Measurements from ENCODE around the gene POLDIP3.
"Not testable (repeated sequence)": the region's sequence is repeated elsewhere in the genome, so short reads cannot be mapped to it uniquely, and the experiment has no call there.

The POLDIP3 gene

DNA sequence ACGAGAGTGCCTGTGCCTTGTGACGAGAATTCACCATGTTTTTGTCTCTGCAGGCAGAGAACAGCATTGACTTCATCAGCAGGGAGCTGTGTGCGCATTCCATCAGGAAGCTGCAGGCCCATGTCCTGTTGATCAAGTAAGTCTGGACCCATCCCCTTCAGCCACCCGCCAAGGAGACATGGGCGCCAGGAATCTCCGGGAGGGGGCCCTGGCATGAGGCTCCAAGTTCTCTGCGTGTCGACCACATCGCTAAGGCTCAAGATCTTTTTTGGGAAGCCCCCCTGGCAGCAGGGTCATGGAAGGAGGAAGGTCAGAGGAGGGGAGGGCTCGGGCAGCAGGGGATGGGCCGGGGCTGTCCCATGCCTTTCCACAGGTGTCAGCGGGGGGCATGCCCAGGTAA is 43.6 kb downstream of the POLDIP3 start:
- not testable (repeated sequence) for H3K27ac ChIP-seq (ENCODE audit: low read depth, low read length); H3K79me2 ChIP-seq (ENCODE audit: control insufficient read depth, insufficient read depth, low read length, unreplicated experiment)

GRCh38 chr22:42570580-42570979 is 44.1 kb downstream of the POLDIP3 start:
- H2AFZ ChIP-seq (ENCODE audit: low read length, unreplicated experiment); H3K27ac ChIP-seq (ENCODE audit: low read depth, low read length); H3K4me1 ChIP-seq (ENCODE audit: control insufficient read depth, insufficient read depth, low read length, unreplicated experiment); H3K79me2 ChIP-seq (ENCODE audit: control insufficient read depth, insufficient read depth, low read length, unreplicated experiment); H3K27me3 ChIP-seq (ENCODE audit: insufficient read depth, low read length); H3K4me3 ChIP-seq (ENCODE audit: low read depth, low read length); H3K36me3 ChIP-seq (ENCODE audit: insufficient read depth, low read length): not testable (repeated sequence)

More for the DNA sequence above, 43.6 kb downstream of the POLDIP3 start:
- H3K36me3 ChIP-seq (ENCODE audit: insufficient read depth, low read length); H3K27me3 ChIP-seq (ENCODE audit: insufficient read depth, low read length); H2AFZ ChIP-seq (ENCODE audit: low read length, unreplicated experiment); H3K4me1 ChIP-seq (ENCODE audit: control insufficient read depth, insufficient read depth, low read length, unreplicated experiment); H3K4me3 ChIP-seq (ENCODE audit: low read depth, low read length): not testable (repeated sequence)

DNA sequence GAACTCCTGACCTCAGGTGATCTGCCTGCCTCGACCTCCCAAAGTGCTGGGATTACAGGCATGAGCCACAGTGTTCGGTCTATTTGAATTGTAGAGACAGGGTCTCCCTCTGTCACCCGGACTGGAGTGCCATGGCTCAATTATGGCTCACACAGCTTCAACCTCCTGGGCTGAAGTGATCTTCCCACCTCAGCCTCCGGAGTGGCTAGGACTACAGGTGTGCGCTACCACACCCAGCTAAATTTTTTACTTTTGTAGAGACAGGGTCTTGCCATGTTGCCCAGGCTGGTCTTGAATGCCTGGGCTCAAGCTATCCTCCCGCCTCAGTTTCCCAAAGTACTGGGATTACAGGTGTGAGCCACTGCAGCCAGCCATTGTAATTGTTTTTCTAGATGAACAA is 46.7 kb downstream of the POLDIP3 start:
- not testable (repeated sequence) for H3K4me3 ChIP-seq (ENCODE audit: low read depth, low read length); H3K79me2 ChIP-seq (ENCODE audit: control insufficient read depth, insufficient read depth, low read length, unreplicated experiment); H3K27ac ChIP-seq (ENCODE audit: low read depth, low read length); H3K27me3 ChIP-seq (ENCODE audit: insufficient read depth, low read length); H2AFZ ChIP-seq (ENCODE audit: low read length, unreplicated experiment); H3K36me3 ChIP-seq (ENCODE audit: insufficient read depth, low read length); H3K4me1 ChIP-seq (ENCODE audit: control insufficient read depth, insufficient read depth, low read length, unreplicated experiment)

DNA sequence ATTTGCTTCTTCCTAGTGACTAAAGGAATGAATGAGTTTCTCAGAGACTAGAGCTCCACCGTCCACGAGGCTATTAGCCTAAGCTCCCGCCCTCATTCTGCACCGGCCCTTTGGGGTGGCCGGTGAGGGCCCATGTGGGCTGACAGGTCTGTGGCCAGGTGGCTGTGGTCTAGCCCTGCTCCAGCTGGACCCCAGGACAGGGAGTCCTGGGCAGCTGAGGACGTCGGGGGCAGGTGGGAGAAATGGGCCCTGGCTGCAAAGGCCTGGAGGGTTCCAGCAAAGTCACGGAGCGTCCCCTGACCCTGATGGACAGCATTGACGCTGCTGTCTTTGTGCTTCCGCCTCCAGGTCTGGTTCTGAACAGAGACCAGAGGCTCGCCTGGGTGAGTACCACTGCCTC is 48.7 kb downstream of the POLDIP3 start:
- H3K4me3 ChIP-seq (ENCODE audit: low read depth, low read length) = no peak overlapping the region
- no peak overlapping the region for H2AFZ ChIP-seq (ENCODE audit: low read length, unreplicated experiment)
- no peaks in the 10 kb centered on the region for H3K27me3 ChIP-seq (ENCODE audit: insufficient read depth, low read length)
- H3K36me3 ChIP-seq (ENCODE audit: insufficient read depth, low read length) = no peaks in the 10 kb centered on the region
- H3K27ac ChIP-seq (ENCODE audit: low read depth, low read length) = no peak overlapping the region
- no peaks in the 10 kb centered on the region for H3K79me2 ChIP-seq (ENCODE audit: control insufficient read depth, insufficient read depth, low read length, unreplicated experiment)
- H3K4me1 ChIP-seq (ENCODE audit: control insufficient read depth, insufficient read depth, low read length, unreplicated experiment) = no peaks in the 10 kb centered on the region

GRCh38 chr22:42564699-42565098 is 50.0 kb downstream of the POLDIP3 start:
- no peaks in the 10 kb centered on the region for H3K36me3 ChIP-seq (ENCODE audit: insufficient read depth, low read length)
- H3K4me1 ChIP-seq (ENCODE audit: control insufficient read depth, insufficient read depth, low read length, unreplicated experiment) = no peaks in the 10 kb centered on the region
- no peak overlapping the region for H3K4me3 ChIP-seq (ENCODE audit: low read depth, low read length)
- no peak overlapping the region for H2AFZ ChIP-seq (ENCODE audit: low read length, unreplicated experiment)
- no peak overlapping the region for H3K27ac ChIP-seq (ENCODE audit: low read depth, low read length)
- H3K79me2 ChIP-seq (ENCODE audit: control insufficient read depth, insufficient read depth, low read length, unreplicated experiment) = no peaks in the 10 kb centered on the region
- no peaks in the 10 kb centered on the region for H3K27me3 ChIP-seq (ENCODE audit: insufficient read depth, low read length)

DNA sequence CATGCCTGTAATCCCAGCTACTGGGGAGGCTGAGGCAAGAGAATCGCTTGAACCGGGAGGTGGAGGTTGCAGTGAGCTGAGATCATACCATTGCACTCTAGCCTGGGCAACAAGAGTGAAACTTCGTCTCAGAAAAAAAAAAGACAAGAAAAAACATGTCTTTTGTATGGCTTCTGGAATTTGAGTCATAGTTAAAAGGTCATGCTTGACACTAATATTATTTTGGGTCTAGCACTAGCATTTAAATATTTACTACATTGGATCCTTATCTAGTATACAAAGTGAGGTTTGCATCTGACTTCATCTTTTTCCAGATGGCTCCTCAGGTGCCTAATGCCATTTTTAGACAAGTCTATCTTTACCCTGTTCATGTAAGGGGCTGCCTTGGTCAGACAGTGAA is 50.7 kb downstream of the POLDIP3 start:
- H3K4me1 ChIP-seq (ENCODE audit: control insufficient read depth, insufficient read depth, low read length, unreplicated experiment); H3K79me2 ChIP-seq (ENCODE audit: control insufficient read depth, insufficient read depth, low read length, unreplicated experiment); H3K27me3 ChIP-seq (ENCODE audit: insufficient read depth, low read length); H3K4me3 ChIP-seq (ENCODE audit: low read depth, low read length); H3K36me3 ChIP-seq (ENCODE audit: insufficient read depth, low read length); H3K27ac ChIP-seq (ENCODE audit: low read depth, low read length); H2AFZ ChIP-seq (ENCODE audit: low read length, unreplicated experiment): not testable (repeated sequence)

- no peaks in the 10 kb centered on the region for H3K27me3 ChIP-seq (ENCODE audit: insufficient read depth, low read length)
- H3K4me3 ChIP-seq (ENCODE audit: low read depth, low read length) = no peak overlapping the region
- no peaks in the 10 kb centered on the region for H3K4me1 ChIP-seq (ENCODE audit: control insufficient read depth, insufficient read depth, low read length, unreplicated experiment)
- H2AFZ ChIP-seq (ENCODE audit: low read length, unreplicated experiment) = no peak overlapping the region
- no peaks in the 10 kb centered on the region for H3K79me2 ChIP-seq (ENCODE audit: control insufficient read depth, insufficient read depth, low read length, unreplicated experiment)
- H3K36me3 ChIP-seq (ENCODE audit: insufficient read depth, low read length) = no peaks in the 10 kb centered on the region
- no peak overlapping the region for H3K27ac ChIP-seq (ENCODE audit: low read depth, low read length)
Observed at GRCh38 chr22:42562684-42563083, 52.0 kb downstream of the POLDIP3 start.

DNA sequence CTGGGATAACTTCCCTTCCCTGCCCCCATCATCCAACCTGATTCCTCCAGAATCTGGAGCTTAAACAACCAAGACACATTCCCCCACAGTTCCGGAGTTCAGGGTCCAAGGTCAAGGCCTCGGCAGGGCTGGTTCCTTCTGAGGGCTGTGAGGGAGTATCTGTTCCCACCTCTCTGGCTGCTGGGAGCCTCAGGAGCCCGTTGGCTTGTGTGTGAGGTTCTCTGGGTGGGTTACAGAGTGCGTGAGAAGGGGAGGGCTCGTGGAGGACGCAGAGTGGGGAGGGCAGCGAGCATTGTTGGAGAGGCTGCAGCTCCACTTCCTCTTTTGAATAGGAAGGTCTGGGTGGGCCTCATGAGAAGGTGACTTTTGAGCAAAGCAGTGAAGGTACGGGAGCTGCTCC is 52.4 kb downstream of the POLDIP3 start:
- Histone ChIP-seq H3K4me1 (ENCODE audit: control insufficient read depth, insufficient read depth, low read length, unreplicated experiment) (no peaks in the 10 kb centered on the region), H2AFZ (ENCODE audit: low read length, unreplicated experiment) (no peak overlapping the region), H3K79me2 (ENCODE audit: control insufficient read depth, insufficient read depth, low read length, unreplicated experiment) (no peaks in the 10 kb centered on the region), H3K27ac (ENCODE audit: low read depth, low read length) (no peak overlapping the region), H3K36me3 (ENCODE audit: insufficient read depth, low read length) (no peaks in the 10 kb centered on the region), H3K4me3 (ENCODE audit: low read depth, low read length) (no peak overlapping the region), H3K27me3 (ENCODE audit: insufficient read depth, low read length) (no peaks in the 10 kb centered on the region)

DNA sequence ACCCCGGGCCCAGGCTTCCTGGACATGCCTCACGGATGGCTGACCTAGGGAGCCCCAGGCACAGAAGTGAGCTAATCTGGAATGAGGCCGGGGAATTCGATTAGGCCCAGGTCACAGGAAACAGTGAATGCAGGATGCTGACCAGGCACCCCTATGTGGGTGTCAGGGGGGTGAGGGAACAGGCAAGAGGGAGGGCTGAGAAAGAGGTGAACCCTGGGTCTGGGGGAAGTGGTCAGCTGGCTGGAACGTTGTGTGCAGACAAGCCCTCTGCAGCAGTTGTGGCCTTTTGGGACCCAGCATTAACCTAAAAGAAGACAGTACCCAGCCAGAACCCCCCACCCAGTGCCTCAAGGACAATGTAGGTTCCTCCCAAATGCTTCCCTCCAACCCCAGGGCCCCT is 52.8 kb downstream of the POLDIP3 start:
- no peaks in the 10 kb centered on the region for H3K36me3 ChIP-seq (ENCODE audit: insufficient read depth, low read length)
- no peak overlapping the region for H3K4me3 ChIP-seq (ENCODE audit: low read depth, low read length)
- H3K4me1 ChIP-seq (ENCODE audit: control insufficient read depth, insufficient read depth, low read length, unreplicated experiment) = no peaks in the 10 kb centered on the region
- no peaks in the 10 kb centered on the region for H3K27me3 ChIP-seq (ENCODE audit: insufficient read depth, low read length)
- no peak overlapping the region for H2AFZ ChIP-seq (ENCODE audit: low read length, unreplicated experiment)
- H3K27ac ChIP-seq (ENCODE audit: low read depth, low read length) = no peak overlapping the region
- H3K79me2 ChIP-seq (ENCODE audit: control insufficient read depth, insufficient read depth, low read length, unreplicated experiment) = no peaks in the 10 kb centered on the region

DNA sequence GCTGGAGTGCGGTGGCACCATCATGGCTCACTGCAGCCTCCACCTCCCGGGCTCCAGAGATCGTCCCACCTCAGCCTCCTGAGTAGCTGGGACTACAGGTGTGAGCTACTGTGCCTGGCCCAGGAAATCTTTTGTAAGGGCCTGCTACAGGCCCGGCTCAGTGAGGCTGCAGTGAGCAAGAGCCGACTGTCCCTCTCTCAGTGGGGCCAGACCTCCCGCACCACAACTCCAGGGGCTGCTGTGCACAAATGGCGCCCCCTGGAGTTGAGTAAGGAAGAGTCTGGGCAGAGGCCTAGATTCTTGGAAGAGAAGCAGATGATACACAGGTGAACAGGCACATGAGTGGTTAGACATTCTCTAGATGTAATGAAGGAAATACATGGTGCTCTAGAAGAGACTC is 53.9 kb downstream of the POLDIP3 start:
- no peak overlapping the region for H3K27ac ChIP-seq (ENCODE audit: low read depth, low read length)
- H3K36me3 ChIP-seq (ENCODE audit: insufficient read depth, low read length) = no peaks in the 10 kb centered on the region
- no peaks in the 10 kb centered on the region for H3K79me2 ChIP-seq (ENCODE audit: control insufficient read depth, insufficient read depth, low read length, unreplicated experiment)
- H3K4me1 ChIP-seq (ENCODE audit: control insufficient read depth, insufficient read depth, low read length, unreplicated experiment) = no peaks in the 10 kb centered on the region
- H3K27me3 ChIP-seq (ENCODE audit: insufficient read depth, low read length) = no peaks in the 10 kb centered on the region
- no peak overlapping the region for H3K4me3 ChIP-seq (ENCODE audit: low read depth, low read length)
- H2AFZ ChIP-seq (ENCODE audit: low read length, unreplicated experiment) = no peak overlapping the region

GRCh38 chr22:42560381-42560780 is 54.3 kb downstream of the POLDIP3 start:
- Histone ChIP-seq H3K4me3 (ENCODE audit: low read depth, low read length) (no peak overlapping the region), H2AFZ (ENCODE audit: low read length, unreplicated experiment) (no peak overlapping the region), H3K27ac (ENCODE audit: low read depth, low read length) (no peak overlapping the region), H3K79me2 (ENCODE audit: control insufficient read depth, insufficient read depth, low read length, unreplicated experiment) (no peaks in the 10 kb centered on the region), H3K36me3 (ENCODE audit: insufficient read depth, low read length) (no peaks in the 10 kb centered on the region), H3K4me1 (ENCODE audit: control insufficient read depth, insufficient read depth, low read length, unreplicated experiment) (no peaks in the 10 kb centered on the region), H3K27me3 (ENCODE audit: insufficient read depth, low read length) (no peaks in the 10 kb centered on the region)
